Choroid plexus epithelial cell (primary cell): ENCODE results near the gene CDK5R1.
"Not testable (repeated sequence)": the region's sequence is repeated elsewhere in the genome, so short reads cannot be mapped to it uniquely, and the experiment has no call there.

Experiments used
- DNase-seq: peaks from one replicate; pipeline ENCODE4 v3.0.0-alpha.2; 2010; ENCODE audit warnings: low read depth
- H3K4me3 ChIP-seq: 2 replicates; pipeline ENCODE4 v1.5.1; 2011; ENCODE audit warnings: low read depth, mild to moderate bottlenecking, control low read depth, low read length, moderate library complexity
- CTCF ChIP-seq: conservative IDR thresholded peaks from 2 replicates; pipeline ENCODE4 v1.5.1; 2011; ENCODE audit warnings: low read depth, mild to moderate bottlenecking, control low read depth, inconsistent platforms, low read length, moderate library complexity

The CDK5R1 gene

GRCh38 chr17:32523017-32523680, 36.4 kb downstream of the CDK5R1 start:
- DNase-seq = no peak
- H3K4me3 ChIP-seq = no peak overlapping the region
- no peak for TF ChIP-seq CTCF

GRCh38 chr17:32523827-32524552, 37.2 kb downstream of the CDK5R1 start:
- no peak overlapping the region for H3K4me3 ChIP-seq
- no peak for TF ChIP-seq CTCF
- DNase-seq = no peak

GRCh38 chr17:32524553-32524880, 37.7 kb downstream of the CDK5R1 start:
- not testable (repeated sequence) for DNase-seq, H3K4me3 ChIP-seq

- DNase-seq = peak; percentile 85
- TF ChIP-seq CTCF = no peak
- H3K4me3 ChIP-seq = no peak overlapping the region
Measured at GRCh38 chr17:32525122-32525521, 38.3 kb downstream of the CDK5R1 start.

GRCh38 chr17:32527146-32527545, 40.4 kb downstream of the CDK5R1 start:
- no peak for TF ChIP-seq CTCF
- no peak for DNase-seq

GRCh38 chr17:32528825-32529224, 42.0 kb downstream of the CDK5R1 start:
- H3K4me3 ChIP-seq = no peak overlapping the region
- no peak for TF ChIP-seq CTCF
- no peak for DNase-seq

More at GRCh38 chr17:32527146-32527545, 40.4 kb downstream of the CDK5R1 start:
- no peak overlapping the region for H3K4me3 ChIP-seq

- TF ChIP-seq CTCF = no peak
- no peak overlapping the region for H3K4me3 ChIP-seq
- peak; percentile 65 for DNase-seq
Measured at GRCh38 chr17:32529604-32530003, 42.8 kb downstream of the CDK5R1 start.
